SK-N-SH (cell line): Measurements from ENCODE around the gene DENND1A. TPM values are rescaled to one million over a fixed set of nuclear protein-coding genes. Genes with fewer than 3 reads are reported as not detected.

Experiments used
- CTCF ChIA-PET: fragments of 300-600, 350-600 bp; formaldehyde crosslinking; extraction: SDS; loops from one replicate; lab custom pipeline; 2021; lab: Yijun Ruan, JAX
- POLR2A ChIA-PET: fragments of 350-600 bp; sonication (Branson Sonifier 250); formaldehyde crosslinking; extraction: SDS; loops from one replicate; lab custom pipeline; 2020; ENCODE audit warnings: antibody characterized with exemption, inconsistent platforms; lab: Yijun Ruan, JAX
- DNase-seq: peaks from one replicate; pipeline ENCODE4 v3.0.0; 2012
- H2AFZ ChIP-seq: fragments of 200-600 bp; sonication (generic); 2 replicates; pipeline ENCODE4 v1.8.1; 2016; ENCODE audit warnings: antibody characterized with exemption, mild to moderate bottlenecking, low read depth
- H3F3A ChIP-seq: fragments of 200-600 bp; sonication (generic); replicated peaks from 2 replicates; pipeline ENCODE3; 2016; ENCODE audit warnings: antibody characterized with exemption, mild to moderate bottlenecking; ENCODE audit not compliant: insufficient read depth
- H3K27ac ChIP-seq, 2 experiments: fragments of 200-500 bp in 1 of 2; fragments of 200-600 bp in 1 of 2; sonication (Bioruptor generic) in 1 of 2; sonication (generic), shearing (Covaris generic) in 1 of 2; 2 replicates each; pipeline versions ENCODE4 v1.5.1 to v1.6.1; 2014 to 2016; ENCODE audit warnings: low read depth in 2 of 2, inconsistent platforms in 1 of 2, low read length in 1 of 2, mild to moderate bottlenecking in 1 of 2, mixed read lengths in 1 of 2
- H3K27me3 ChIP-seq: fragments of 200-600 bp; sonication (generic), shearing (Covaris generic); 2 replicates; pipeline ENCODE4 v1.6.1; 2016; ENCODE audit warnings: mixed run types; ENCODE audit not compliant: insufficient read depth
- H3K36me3 ChIP-seq, 2 experiments: fragments of 200-500 bp in 1 of 2; fragments of 200-600 bp in 1 of 2; sonication (Bioruptor generic) in 1 of 2; sonication (generic) in 1 of 2; replicated peaks in 1 of 2; 2 replicates each; pipeline versions ENCODE3 to v1.5.1; 2014 to 2016; ENCODE audit warnings: low read length in 1 of 2, mild to moderate bottlenecking in 1 of 2; ENCODE audit not compliant: insufficient read depth in 2 of 2, control insufficient read depth in 1 of 2
- H3K4me1 ChIP-seq, 2 experiments: fragments of 200-500 bp in 1 of 2; fragments of 200-600 bp in 1 of 2; sonication (Bioruptor generic) in 1 of 2; sonication (generic), shearing (Covaris generic) in 1 of 2; 2 replicates each; pipeline versions ENCODE4 v1.5.1 to v1.6.1; 2014 to 2016; ENCODE audit warnings: low read depth in 1 of 2, low read length in 1 of 2, mixed run types in 1 of 2; ENCODE audit not compliant: insufficient read depth in 2 of 2, control insufficient read depth in 1 of 2
- H3K4me2 ChIP-seq: fragments of 200-600 bp; sonication (generic), shearing (Covaris generic); 2 replicates; pipeline ENCODE4 v1.6.1; 2017; ENCODE audit warnings: mixed run types
- H3K4me3 ChIP-seq, 2 experiments: fragments of 200-500 bp in 1 of 2; fragments of 200-600 bp in 1 of 2; sonication (Bioruptor generic) in 1 of 2; sonication (generic), shearing (Covaris generic) in 1 of 2; 2 replicates each; pipeline versions ENCODE4 v1.5.1 to v1.8.1; 2014 to 2016; ENCODE audit warnings: low read depth in 2 of 2, inconsistent platforms in 1 of 2, low read length in 1 of 2, mild to moderate bottlenecking in 1 of 2, mixed read lengths in 1 of 2, moderate library complexity in 1 of 2
- H3K79me2 ChIP-seq: fragments of 200-600 bp; sonication (generic); 2 replicates; pipeline ENCODE4 v1.8.1; 2017; ENCODE audit warnings: mild to moderate bottlenecking; ENCODE audit not compliant: insufficient read depth
- H3K9ac ChIP-seq: fragments of 200-600 bp; sonication (generic); 2 replicates; pipeline ENCODE4 v1.6.1; 2017; ENCODE audit warnings: mixed run types
- H3K9me2 ChIP-seq: fragments of 200-600 bp; sonication (generic); 2 replicates; pipeline ENCODE4 v1.6.1; 2017; ENCODE audit warnings: mixed run types
- H3K9me3 ChIP-seq: fragments of 200-600 bp; sonication (generic); 2 replicates; pipeline ENCODE4 v1.6.1; 2017; ENCODE audit warnings: mixed run types, mild to moderate bottlenecking, moderate library complexity
- H4K20me1 ChIP-seq: fragments of 200-600 bp; sonication (generic); 2 replicates; pipeline ENCODE4 v1.6.1; 2017; ENCODE audit warnings: mild to moderate bottlenecking, mixed run types; ENCODE audit not compliant: insufficient read depth
- ELF1 ChIP-seq: IDR thresholded peaks from 2 replicates; pipeline ENCODE4 v1.4.0; 2012
- EZH2phosphoT487 ChIP-seq: fragments of 200-600 bp; sonication (generic); IDR thresholded peaks from 2 replicates; pipeline ENCODE4 v1.6.1; 2017; ENCODE audit warnings: low read depth, mixed run types, mild to moderate bottlenecking, antibody characterized with exemption, moderate library complexity, borderline replicate concordance
- FOSL2 ChIP-seq: IDR thresholded peaks from 2 replicates; pipeline ENCODE4 v1.4.0; 2012; ENCODE audit warnings: low read depth, mild to moderate bottlenecking, moderate library complexity, borderline replicate concordance
- FOXJ3 ChIP-seq: sonication (generic); formaldehyde crosslinking; IDR thresholded peaks from 2 replicates; pipeline ENCODE4 v1.5.1; 2020; ENCODE audit warnings: mild to moderate bottlenecking, missing genetic modification reagents
- FOXM1 ChIP-seq: IDR thresholded peaks from 2 replicates; pipeline ENCODE4 v1.4.0; 2012; ENCODE audit warnings: low read depth, mild to moderate bottlenecking
- GABPA ChIP-seq: IDR thresholded peaks from 2 replicates; pipeline ENCODE4 v1.4.0; 2012; ENCODE audit warnings: low read depth, mild to moderate bottlenecking
- IRF3 ChIP-seq: fragments of 150-350 bp; IDR thresholded peaks from 2 replicates; pipeline ENCODE4 v1.6.1; 2016; ENCODE audit warnings: mild to moderate bottlenecking, low read depth, low read length
- MXI1 ChIP-seq: IDR thresholded peaks from 2 replicates; pipeline ENCODE4 v1.6.1; 2012; ENCODE audit warnings: mild to moderate bottlenecking, low read depth, low read length, improper control_type of control experiment
- PBX3 ChIP-seq: IDR thresholded peaks from 2 replicates; pipeline ENCODE4; 2012
- RCOR1 ChIP-seq: fragments of 150-350 bp; IDR thresholded peaks from 2 replicates; pipeline ENCODE4 v1.6.1; 2017; ENCODE audit warnings: antibody characterized with exemption, low read length
- RFX5 ChIP-seq: IDR thresholded peaks from 2 replicates; pipeline ENCODE4 v1.6.1; 2012; ENCODE audit warnings: mild to moderate bottlenecking, improper control_type of control experiment, low read length
- SMC3 ChIP-seq: IDR thresholded peaks from 2 replicates; pipeline ENCODE4 v1.6.1; 2012; ENCODE audit warnings: low read depth, low read length, improper control_type of control experiment
- TAF1 ChIP-seq: IDR thresholded peaks from 2 replicates; pipeline ENCODE4 v1.6.1; 2012; ENCODE audit warnings: low read depth, mild to moderate bottlenecking, low read length, moderate library complexity, borderline replicate concordance
- TCF12 ChIP-seq: IDR thresholded peaks from 2 replicates; pipeline ENCODE4 v1.4.0; 2012
- USF1 ChIP-seq: IDR thresholded peaks from 2 replicates; pipeline ENCODE4 v1.4.0; 2012; ENCODE audit warnings: low read depth, borderline replicate concordance
- ZBTB33 ChIP-seq: IDR thresholded peaks from 2 replicates; pipeline ENCODE4 v1.4.0; 2012; ENCODE audit warnings: low read depth, borderline replicate concordance
- WGBS: methylation state at CpG from one replicate; pipeline ENCODE4 v1.1.6; 2017; ENCODE audit warnings: low lambda C conversion rate; 5-methylcytosine and 5-hydroxymethylcytosine counted together
- polyA plus RNA-seq, 3 experiments: library from polyadenylated mRNA; depleted of rRNA; stranded (reverse); fragments of >200 nt; gene quantifications; 2 replicates each; pipeline ENCODE4 v1.2.3, GENCODE V29; 2012

Gene DENND1A
- polyA plus RNA-seq, 1 of the 3 experiments (the other 2 are of a cell fraction): 25.4 TPM

- no peak for DNase-seq
- no peaks in the 10 kb centered on the region for H3K27me3 ChIP-seq
- no peak overlapping the region for H3K9ac ChIP-seq
- no peaks in the 10 kb centered on the region for H3F3A ChIP-seq
- H3K4me1 ChIP-seq: peaks cover 0 to 16% of the 10 kb centered on the region in 2 experiments; a peak in 1 of 4 replicates
- 81% methylated on average over 3 of the region's 5 CpGs for WGBS
- no peaks in the 10 kb centered on the region for H3K9me3 ChIP-seq
- CTCF ChIA-PET: interaction anchor here (0.7 to 1.0 kb wide), 2 partner anchors 66 to 67 kb away, joined by 3 read pairs; no protein-coding TSS in a partner anchor
- no peak overlapping the region for H3K4me3 ChIP-seq
- no peak overlapping the region for H3K27ac ChIP-seq
- H3K9me2 ChIP-seq: no peaks in the 10 kb centered on the region
- no peaks in the 10 kb centered on the region for H3K79me2 ChIP-seq
- TF ChIP-seq TAF1 (no peak), SMC3 (no peak), PBX3 (no peak), ELF1 (no peak), GABPA (no peak), RFX5 (no peak), ZBTB33 (no peak), USF1 (no peak), EZH2phosphoT487 (no peak), MXI1 (no peak), FOXJ3 (no peak), FOSL2 (no peak), FOXM1 (no peak), RCOR1 (no peak), TCF12 (no peak), IRF3 (no peak)
- no peak overlapping the region for H3K4me2 ChIP-seq
- no peaks in the 10 kb centered on the region for H3K36me3 ChIP-seq
- POLR2A ChIA-PET: no interaction called here
- no peak overlapping the region for H2AFZ ChIP-seq
- H4K20me1 ChIP-seq: no peaks in the 10 kb centered on the region
Observed at GRCh38 chr9:123468541-123468940, 461.4 kb downstream of the DENND1A start.
